OCI-LY7 (cell line): Measurements from ENCODE around the gene PTPRB. TPM values are rescaled to one million over a fixed set of nuclear protein-coding genes. Genes with fewer than 3 reads are reported as not detected.
A peak's percentile ranks its signal among the peaks of the same experiment; 100 is the strongest.

Source experiments
- BruUV-seq: library from RNA; stranded (reverse); fragments of 400-500 nt; replicated peaks from 2 replicates; lab custom pipeline; 2021; lab: Mats Ljungman, UMichigan
- CTCF ChIA-PET: fragments of 300-600 bp; sonication (Branson Sonifier 250); formaldehyde crosslinking; loops from one replicate; lab custom pipeline; 2022; ENCODE audit warnings: antibody characterized with exemption; ENCODE audit not compliant: unreplicated experiment; lab: Charles Lee
- POLR2A ChIA-PET: fragments of 300-600 bp; sonication (Branson Sonifier 250); formaldehyde crosslinking; loops from one replicate; lab custom pipeline; 2022; ENCODE audit warnings: antibody characterized with exemption; lab: Charles Lee
- DNase-seq: peaks from one replicate; pipeline ENCODE4 v3.0.0-alpha.2; 2015; ENCODE audit warnings: low spot score
- H2AFZ ChIP-seq: fragments of 200-600 bp; sonication (generic), shearing (Covaris generic); 2 replicates; pipeline ENCODE4 v1.6.1; 2014; ENCODE audit warnings: mild to moderate bottlenecking, antibody characterized with exemption, low read length, moderate library complexity
- H3K27ac ChIP-seq: fragments of 200-600 bp; sonication (generic); 2 replicates; pipeline ENCODE4 v1.5.1; 2014; ENCODE audit warnings: mixed run types, low read depth, mild to moderate bottlenecking, moderate library complexity, low read length, inconsistent platforms; ENCODE audit not compliant: poor library complexity, severe bottlenecking
- H3K36me3 ChIP-seq: fragments of 200-600 bp; sonication (generic); 2 replicates; pipeline ENCODE4 v1.6.1; 2014; ENCODE audit warnings: mild to moderate bottlenecking, antibody characterized with exemption, low read length, moderate library complexity, mixed read lengths; ENCODE audit not compliant: insufficient read depth
- H3K4me1 ChIP-seq: fragments of 200-600 bp; sonication (generic); 2 replicates; pipeline ENCODE4 v1.5.1; 2014; ENCODE audit warnings: mild to moderate bottlenecking, low read length; ENCODE audit not compliant: insufficient read depth, poor library complexity, severe bottlenecking
- H3K4me2 ChIP-seq: fragments of 200-600 bp; sonication (generic); 2 replicates; pipeline ENCODE4 v1.6.1; 2014; ENCODE audit warnings: mild to moderate bottlenecking, low read length
- H3K4me3 ChIP-seq: fragments of 200-600 bp; sonication (generic); 2 replicates; pipeline ENCODE4 v1.5.1; 2014; ENCODE audit warnings: mild to moderate bottlenecking, low read depth, low read length; ENCODE audit not compliant: poor library complexity, severe bottlenecking
- H3K79me2 ChIP-seq: fragments of 200-600 bp; sonication (generic); 2 replicates; pipeline ENCODE4 v1.6.1; 2016; ENCODE audit warnings: low read depth, mild to moderate bottlenecking, low read length, moderate library complexity, mixed read lengths; ENCODE audit not compliant: insufficient read depth
- H3K9me2 ChIP-seq: fragments of 200-600 bp; sonication (generic); 2 replicates; pipeline ENCODE4 v1.6.1; 2016; ENCODE audit warnings: mild to moderate bottlenecking, low read length, mixed read lengths; ENCODE audit not compliant: insufficient read depth
- H3K9me3 ChIP-seq: fragments of 200-600 bp; sonication (generic); 2 replicates; pipeline ENCODE4 v1.6.1; 2014; ENCODE audit warnings: mild to moderate bottlenecking, mixed run types, low read length, mixed read lengths
- H4K20me1 ChIP-seq: fragments of 200-600 bp; sonication (generic); 2 replicates; pipeline ENCODE4 v1.6.1; 2014; ENCODE audit warnings: mild to moderate bottlenecking, antibody characterized with exemption, low read length, moderate library complexity, mixed read lengths; ENCODE audit not compliant: insufficient read depth
- CTCF ChIP-seq: fragments of 200-600 bp; sonication (generic); conservative IDR thresholded peaks from 2 replicates; pipeline ENCODE4 v1.5.1; 2014; ENCODE audit warnings: mild to moderate bottlenecking, antibody characterized with exemption, low read length, moderate library complexity, mixed read lengths
- EZH2phosphoT487 ChIP-seq: fragments of 200-600 bp; sonication (generic); IDR thresholded peaks from 2 replicates; pipeline ENCODE4 v1.6.1; 2018; ENCODE audit warnings: low read depth, borderline replicate concordance, mild to moderate bottlenecking, mixed run types, antibody characterized with exemption, low read length, moderate library complexity, mixed read lengths
- intact Hi-C: fragments of 100-400 bp; cut with micrococcal nuclease; formaldehyde crosslinking; loops from one replicate; pipeline ENCODE4 v1.10.0; 2022; ENCODE audit not compliant: unreplicated experiment
- total RNA-seq, 2 experiments: library from RNA; depleted of rRNA in 1 of 2; stranded (reverse); fragments of >200 nt in 1 of 2; shearing (Covaris generic) in 1 of 2; gene quantifications; 2 replicates each; pipeline ENCODE4 v1.2.3, GENCODE V29; 2014 to 2022

PTPRB gene
- total RNA-seq, 2 experiments from 2014 or later = not detected

GRCh38 chr12:70590549-70591226 lies 46.5 kb downstream of the PTPRB start:
- H3K4me1 ChIP-seq = no peaks in the 10 kb centered on the region
- H3K36me3 ChIP-seq = no peaks in the 10 kb centered on the region
- no peaks in the 10 kb centered on the region for H4K20me1 ChIP-seq
- intact Hi-C loops = loop anchor here (1.0 kb wide), 1 partner anchor 129 kb away; no protein-coding TSS in a partner anchor
- no peak for TF ChIP-seq CTCF
- no peak for TF ChIP-seq EZH2phosphoT487
- no peak for DNase-seq
- POLR2A ChIA-PET = interaction anchor here (0.6 to 0.7 kb wide), 3 partner anchors 18 to 798 kb away, joined by 3 to 7 read pairs (median 5); no protein-coding TSS in a partner anchor
- no peaks in the 10 kb centered on the region for H3K9me2 ChIP-seq
- no peak overlapping the region for H3K4me3 ChIP-seq
- no TSS peak for BruUV-seq
- H3K4me2 ChIP-seq = no peak overlapping the region
- H2AFZ ChIP-seq = 0 out of 2 replicates have a peak overlapping the region, but pooled peaks have one; percentile 35
- CTCF ChIA-PET = interaction anchor here (0.6 kb wide), 1 partner anchor 45 kb away, joined by 3 read pairs; no protein-coding TSS in a partner anchor
- no peaks in the 10 kb centered on the region for H3K9me3 ChIP-seq
- no peak overlapping the region for H3K27ac ChIP-seq
- no peaks in the 10 kb centered on the region for H3K79me2 ChIP-seq

- Histone ChIP-seq H4K20me1 (no peaks in the 10 kb centered on the region), H3K4me1 (no peaks in the 10 kb centered on the region), H3K4me3 (no peak overlapping the region), H3K4me2 (no peak overlapping the region), H2AFZ (peak overlapping the region; percentile 35; the same call in 1 of the 2 replicates), H3K79me2 (no peaks in the 10 kb centered on the region), H3K9me3 (no peaks in the 10 kb centered on the region), H3K9me2 (no peaks in the 10 kb centered on the region), H3K36me3 (no peaks in the 10 kb centered on the region), H3K27ac (no peak overlapping the region)
- BruUV-seq = no TSS peak
- no peak for TF ChIP-seq EZH2phosphoT487
- TF ChIP-seq CTCF = peak; percentile 92
- POLR2A ChIA-PET = interaction anchor here (0.7 kb wide), 1 partner anchor 18 kb away, joined by 5 read pairs; no protein-coding TSS in a partner anchor
- intact Hi-C loops = loop anchor here (1.0 kb wide), 1 partner anchor 129 kb away; no protein-coding TSS in a partner anchor
- DNase-seq = peak; percentile 52
- CTCF ChIA-PET = interaction anchor here (0.6 kb wide), 1 partner anchor 46 kb away, joined by 3 read pairs; no protein-coding TSS in a partner anchor
Observed at GRCh38 chr12:70590051-70590450, 47.2 kb downstream of the PTPRB start.

- intact Hi-C loops = no loop called here
- TF ChIP-seq CTCF (no peak), EZH2phosphoT487 (no peak)
Observed at GRCh38 chr12:70584332-70584731, 52.9 kb downstream of the PTPRB start.

More at GRCh38 chr12:70584332-70584731, 52.9 kb downstream of the PTPRB start:
- BruUV-seq = no TSS peak
- no peak overlapping the region for H3K4me3 ChIP-seq
- no peaks in the 10 kb centered on the region for H3K79me2 ChIP-seq
- no peaks in the 10 kb centered on the region for H3K4me1 ChIP-seq
- POLR2A ChIA-PET = no interaction called here
- H3K27ac ChIP-seq = no peak overlapping the region
- 0 out of 2 replicates have a peak, but pooled peaks cover 17% of the 10 kb centered on the region for H3K9me3 ChIP-seq
- H4K20me1 ChIP-seq = no peaks in the 10 kb centered on the region
- H3K4me2 ChIP-seq = no peak overlapping the region
- CTCF ChIA-PET = no interaction called here
- no peak overlapping the region for H2AFZ ChIP-seq
- H3K9me2 ChIP-seq = no peaks in the 10 kb centered on the region
- H3K36me3 ChIP-seq = no peaks in the 10 kb centered on the region
- DNase-seq = no peak
